Adipose tissue (tissue), 3 donors: Measurements from ENCODE around the gene ZNF100. TPM values are rescaled to one million over a fixed set of nuclear protein-coding genes. Genes with fewer than 3 reads are reported as not detected.
"Not testable (repeated sequence)": the region's sequence is repeated elsewhere in the genome, so short reads cannot be mapped to it uniquely, and the experiment has no call there.

Experiments used
- H3K27ac ChIP-seq: one replicate; pipeline ENCODE4 v1.5.1; 2013; ENCODE audit warnings: low read depth, low read length
- WGBS, 3 donors: extraction: QIAGEN DNeasy Blood & Tissue Kit; methylation state at CpG; one replicate each; pipeline ENCODE4 v1.1.7; 2013; 5-methylcytosine and 5-hydroxymethylcytosine counted together
- polyA plus RNA-seq, 3 donors: library from polyadenylated mRNA; stranded (reverse); fragments of 200-250 nt; gene quantifications; one replicate each; pipeline ENCODE4 v1.2.3, GENCODE V29; 2013
- donor health status: healthy with polysubstance abuse.
- donor health status: Bipolar disorder and iron deficiency.
- donor health status: healthy.

Gene ZNF100
- 1 to 10 TPM; 1.4 to 1.9 (median 1.5) TPM for polyA plus RNA-seq

DNA sequence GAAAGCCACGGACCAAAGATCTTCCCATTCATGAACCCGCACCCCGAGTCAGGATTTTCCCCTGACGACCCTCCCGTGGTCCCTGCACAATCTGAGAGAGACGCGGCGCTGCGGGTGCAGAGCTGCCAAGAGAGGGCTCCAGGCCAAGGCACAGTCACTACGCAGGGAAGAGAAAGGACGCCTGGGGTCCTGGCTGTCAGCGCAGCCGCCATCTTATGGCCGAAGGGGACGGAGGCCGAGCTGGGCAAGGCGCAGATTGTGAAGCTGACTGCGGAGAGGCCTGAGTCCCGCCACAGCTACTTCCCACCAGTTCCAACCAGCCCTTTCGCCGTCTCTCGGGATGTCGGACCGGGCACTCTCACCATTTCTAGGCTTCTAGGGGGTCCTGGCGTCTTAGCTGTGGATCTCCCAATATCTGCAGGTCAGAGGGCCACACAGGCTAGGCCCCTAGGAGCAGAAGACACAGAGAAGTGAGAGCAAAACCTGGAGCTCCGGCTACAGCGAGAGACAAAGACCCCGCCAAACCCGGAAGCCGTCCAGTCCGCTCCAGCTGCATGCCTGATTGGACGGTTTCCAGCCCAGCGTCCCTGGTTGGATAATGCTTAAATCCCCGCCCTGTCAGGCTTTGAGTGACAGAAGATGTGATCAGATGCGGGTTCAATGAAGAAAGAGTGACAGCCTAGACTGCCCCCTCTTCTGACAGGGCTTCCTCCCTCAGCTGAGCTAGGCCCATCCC is at the start of gene ZNF100:
Gene ZNF100, minus strand, starts transcription at position 515 of the 736 bp plus-strand sequence. Its CDS starts 150 bp downstream, at position 365.
- H3K27ac ChIP-seq: no peak within 1 kb of the TSS
- WGBS, 3 donors: 0 to 1% (median 0%) methylated on average over 34 to 35 of the region's 35 CpGs

DNA sequence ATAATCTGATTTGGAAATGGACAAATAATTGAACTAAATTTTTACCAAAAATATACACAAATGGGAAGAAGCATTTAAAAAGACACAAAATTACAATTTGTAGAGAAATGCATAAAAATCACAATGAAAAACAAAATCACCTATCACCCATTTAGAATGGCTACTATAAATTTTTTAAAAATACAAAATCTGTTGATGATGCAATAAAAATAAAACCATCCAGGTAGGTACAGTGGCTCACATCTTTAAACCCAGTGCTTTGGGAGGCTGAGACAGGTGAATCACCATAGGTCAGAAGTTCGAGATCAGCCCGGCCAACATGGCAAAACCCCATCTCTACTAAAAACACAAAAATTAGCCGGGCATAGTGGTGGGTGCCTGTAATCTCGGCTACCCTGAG is 45.1 kb upstream of the ZNF100 start:
- 98 to 99% (median 99%) methylated on average over 4 of the region's 4 CpGs for WGBS, 3 donors
- H3K27ac ChIP-seq: no peak overlapping the region

DNA sequence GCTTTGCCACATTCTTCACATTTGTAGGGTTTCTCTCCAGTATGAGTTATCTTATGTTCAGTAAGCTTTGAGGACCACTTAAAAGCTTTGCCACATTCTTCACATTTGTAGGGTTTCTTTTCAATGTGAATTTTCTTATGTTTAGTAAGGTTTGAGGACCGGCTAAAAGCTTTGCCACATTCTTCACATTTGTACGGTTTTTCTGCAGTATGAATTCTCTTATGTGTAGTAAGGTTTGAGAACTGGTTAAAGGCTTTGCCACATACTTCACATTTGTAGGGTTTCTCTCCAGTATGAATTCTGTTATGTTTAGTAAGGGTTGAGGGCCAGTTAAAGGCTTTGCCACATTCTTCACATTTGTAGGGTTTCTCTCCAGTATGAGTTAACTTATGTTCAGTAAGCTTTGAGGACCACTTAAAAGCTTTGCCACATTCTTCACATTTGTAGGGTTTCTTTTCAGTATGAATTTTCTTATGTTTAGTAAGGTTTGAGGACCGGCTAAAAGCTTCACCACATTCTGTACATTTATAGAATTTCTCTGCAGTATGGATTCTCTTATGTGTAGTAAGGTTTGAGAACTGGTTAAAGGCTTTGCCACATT is 41.1 kb upstream of the ZNF100 start:
- 98 to 100% (median 100%) methylated on average over 3 of the region's 3 CpGs for WGBS, 3 donors
- not testable (repeated sequence) for H3K27ac ChIP-seq

DNA sequence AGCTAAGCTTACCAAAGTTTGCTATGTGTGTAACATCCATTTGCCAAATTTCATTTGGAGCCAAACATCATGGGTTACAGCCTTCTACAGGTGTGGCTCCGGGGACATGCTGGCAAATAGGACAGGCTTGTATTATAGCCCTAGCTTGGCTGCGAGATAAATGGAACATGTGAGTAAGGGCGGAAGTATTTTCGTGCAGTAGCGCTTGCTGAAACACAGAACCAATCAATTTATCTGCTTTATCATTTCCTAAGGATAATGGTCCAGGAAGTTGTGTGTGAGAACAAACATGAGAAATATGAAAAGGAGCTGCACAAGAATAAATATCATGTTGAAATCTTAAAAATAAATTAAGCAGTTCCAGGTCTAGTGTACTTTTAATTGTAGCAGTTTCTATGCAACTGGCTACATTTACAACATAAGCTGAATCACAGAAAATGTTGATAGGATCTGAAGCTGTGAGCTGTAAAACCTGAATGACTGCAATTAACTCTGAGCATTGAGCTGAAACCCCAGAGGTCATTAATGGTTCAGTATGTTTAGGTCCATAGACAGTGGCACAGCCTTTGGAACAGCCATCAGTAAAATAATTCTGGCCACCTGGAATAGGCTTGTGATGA is 22.2 kb upstream of the ZNF100 start:
- 71 to 83% (median 71%) methylated on average over 5 of the region's 5 CpGs for WGBS, 3 donors

DNA sequence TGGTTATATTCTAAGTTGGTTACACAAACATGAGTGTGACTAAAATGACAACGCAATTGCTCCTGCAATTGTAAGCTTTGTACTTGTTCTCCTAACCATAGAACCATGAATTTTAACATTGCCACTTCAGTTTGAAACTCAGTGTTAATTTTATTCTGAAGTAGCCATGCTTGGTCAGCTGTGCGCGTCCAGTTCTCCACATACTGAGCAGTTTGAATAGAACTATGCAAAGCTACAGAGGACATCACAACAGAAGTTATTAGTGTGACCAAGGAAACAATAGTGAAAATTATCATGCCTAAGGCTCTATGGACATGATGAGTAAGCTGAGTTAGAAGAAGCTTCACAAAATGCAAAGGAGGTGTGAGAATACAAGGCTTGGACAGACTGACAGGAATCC is 19.6 kb upstream of the ZNF100 start:
- 92 to 96% (median 96%) methylated on average over 3 of the region's 3 CpGs for WGBS, 3 donors

More for the DNA sequence above, 22.2 kb upstream of the ZNF100 start:
- H3K27ac ChIP-seq: no peak overlapping the region

DNA sequence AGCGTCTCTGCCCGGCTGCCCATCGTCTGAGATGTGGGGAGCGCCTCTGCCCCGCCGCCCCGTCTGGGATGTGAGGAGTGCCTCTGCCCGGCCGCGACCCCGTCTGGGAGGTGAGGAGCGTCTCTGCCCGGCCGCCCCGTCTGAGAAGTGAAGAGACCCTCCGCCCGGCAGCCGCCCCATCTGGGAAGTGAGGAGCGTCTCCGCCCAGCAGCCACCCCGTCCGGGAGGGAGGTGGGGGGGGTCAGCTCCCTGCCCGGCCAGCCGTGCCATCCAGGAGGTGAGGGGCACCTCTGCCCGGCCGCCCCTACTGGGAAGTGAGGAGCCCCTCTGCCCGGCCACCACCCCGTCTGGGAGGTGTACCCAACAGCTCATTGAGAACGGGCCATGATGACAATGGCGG is 8.4 kb upstream of the ZNF100 start:
- 93 to 99% (median 94%) methylated on average over 9 to 21 of the region's 30 CpGs for WGBS, 3 donors
- not testable (repeated sequence) for H3K27ac ChIP-seq

More for the DNA sequence above, 19.6 kb upstream of the ZNF100 start:
- H3K27ac ChIP-seq: no peak overlapping the region

DNA sequence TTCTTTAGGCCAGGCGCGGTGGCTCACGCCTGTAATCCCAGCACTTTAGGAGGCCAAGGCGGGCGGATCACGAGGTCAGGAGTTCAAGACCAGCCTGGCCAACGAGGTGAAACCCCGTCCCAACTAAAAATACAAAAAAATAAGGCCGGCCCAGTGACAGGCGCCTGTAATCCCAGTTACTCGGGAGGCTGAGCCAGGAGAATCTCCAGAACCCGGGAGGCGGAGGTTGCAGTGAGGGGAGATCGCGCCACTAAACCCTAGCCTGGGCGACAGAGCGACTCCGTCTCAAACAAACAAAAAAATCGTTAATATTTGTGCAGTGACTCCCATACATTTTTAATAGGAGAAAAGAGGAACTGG is 694 bp downstream of the ZNF100 start:
- 1 to 2% (median 1%) methylated on average over 19 of the region's 19 CpGs for WGBS, 3 donors
- H3K27ac ChIP-seq: not testable (repeated sequence)

DNA sequence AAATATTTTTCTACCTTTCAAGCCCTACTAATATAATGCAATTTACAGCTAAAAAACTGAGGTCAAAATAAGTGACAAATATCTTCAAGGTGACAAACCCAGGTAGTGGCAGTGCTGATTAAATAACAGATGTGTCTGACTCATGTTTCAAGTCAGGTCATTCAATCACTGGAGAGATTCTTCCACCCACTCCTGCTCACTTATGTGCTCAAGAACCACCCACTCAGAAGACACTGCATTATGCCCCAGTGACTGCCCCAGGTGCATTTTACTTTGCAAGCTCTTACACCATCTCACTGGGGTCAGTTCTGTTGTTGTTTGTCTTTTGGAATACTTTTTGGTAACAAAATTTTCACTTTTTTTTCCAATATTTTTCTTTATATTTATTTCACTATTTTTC is 2.2 kb downstream of the ZNF100 start:
- H3K27ac ChIP-seq: no peak overlapping the region

DNA sequence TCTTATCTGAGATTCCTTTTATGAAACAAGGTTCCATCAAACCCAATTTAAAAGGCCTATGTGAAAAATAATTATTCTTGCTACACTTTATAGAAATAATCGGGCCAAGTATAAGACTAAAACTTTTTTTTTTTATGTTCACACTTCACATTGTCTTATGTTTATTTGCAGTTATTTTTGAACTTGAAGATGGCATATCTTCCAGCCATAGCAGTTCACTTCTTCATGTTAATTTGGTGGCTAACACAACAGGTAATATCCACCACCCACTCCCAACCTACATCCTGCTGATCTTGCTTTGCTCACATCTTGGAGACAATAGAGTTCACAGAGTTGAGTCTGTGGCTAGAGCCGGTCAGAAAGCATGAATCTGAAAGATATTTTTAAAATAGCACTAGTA is 5.8 kb downstream of the ZNF100 start:
- H3K27ac ChIP-seq: not testable (repeated sequence)
- WGBS, 3 donors: 47 to 98% (median 71%) methylated on average over 2 of the region's 2 CpGs

DNA sequence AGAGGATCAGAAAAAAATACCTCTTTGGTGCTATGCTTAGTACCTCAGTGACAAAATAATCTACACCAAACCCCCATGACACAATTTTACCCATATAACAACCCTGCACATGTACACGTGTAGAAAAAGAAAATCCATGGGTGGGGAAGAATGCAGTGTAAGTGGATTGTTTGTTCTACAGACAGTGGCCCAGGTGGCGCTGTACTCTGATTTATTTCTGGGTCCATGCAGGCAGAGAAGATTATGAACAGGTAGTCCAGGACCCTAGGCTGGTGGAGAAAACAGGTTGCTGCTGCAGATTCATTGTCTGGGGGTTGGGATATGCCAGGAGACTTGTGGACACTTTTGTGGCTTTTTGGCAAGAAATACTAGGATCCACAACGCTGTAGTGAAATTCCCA is 9.1 kb downstream of the ZNF100 start:
- no peak overlapping the region for H3K27ac ChIP-seq
- WGBS, 3 donors: 90 to 95% (median 94%) methylated on average over 3 of the region's 3 CpGs

DNA sequence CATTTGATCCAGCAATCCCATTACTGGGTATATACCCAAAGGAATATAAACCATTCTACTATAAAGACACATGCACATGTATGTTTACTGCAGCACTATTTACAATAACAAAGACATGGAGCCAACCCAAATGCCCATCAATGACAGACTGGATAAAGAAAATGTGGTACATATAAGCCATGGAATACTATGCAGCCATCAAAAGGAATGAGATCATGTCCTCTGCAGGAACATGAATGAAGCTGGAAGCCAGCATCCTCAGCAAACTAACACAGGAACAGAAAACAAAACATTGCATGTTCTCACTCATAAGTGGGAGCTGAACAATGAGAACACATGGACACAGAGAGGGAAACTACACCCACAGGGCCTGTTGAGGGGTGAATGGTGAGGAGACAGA is 11.8 kb downstream of the ZNF100 start:
- H3K27ac ChIP-seq: not testable (repeated sequence)

DNA sequence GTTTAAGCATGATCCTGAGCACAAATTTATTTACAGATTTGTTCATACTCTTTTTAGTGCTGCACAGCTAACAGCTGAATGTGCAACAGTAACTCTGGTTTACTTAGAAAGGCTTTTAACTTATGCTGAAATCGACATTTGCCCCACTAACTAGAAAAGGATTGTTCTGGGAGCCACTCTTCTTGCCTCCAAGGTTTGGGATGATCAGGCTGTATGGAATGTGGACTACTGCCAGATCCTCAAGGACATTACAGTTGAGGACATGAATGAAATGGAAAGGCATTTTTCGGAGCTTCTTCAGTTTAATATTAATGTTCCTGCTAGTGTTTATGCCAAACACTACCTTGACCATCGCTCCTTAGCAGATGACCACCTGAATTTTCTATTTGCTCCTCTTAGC is 16.0 kb downstream of the ZNF100 start:
- no peak overlapping the region for H3K27ac ChIP-seq
- 79 to 94% (median 91%) methylated on average over 3 of the region's 3 CpGs for WGBS, 3 donors

DNA sequence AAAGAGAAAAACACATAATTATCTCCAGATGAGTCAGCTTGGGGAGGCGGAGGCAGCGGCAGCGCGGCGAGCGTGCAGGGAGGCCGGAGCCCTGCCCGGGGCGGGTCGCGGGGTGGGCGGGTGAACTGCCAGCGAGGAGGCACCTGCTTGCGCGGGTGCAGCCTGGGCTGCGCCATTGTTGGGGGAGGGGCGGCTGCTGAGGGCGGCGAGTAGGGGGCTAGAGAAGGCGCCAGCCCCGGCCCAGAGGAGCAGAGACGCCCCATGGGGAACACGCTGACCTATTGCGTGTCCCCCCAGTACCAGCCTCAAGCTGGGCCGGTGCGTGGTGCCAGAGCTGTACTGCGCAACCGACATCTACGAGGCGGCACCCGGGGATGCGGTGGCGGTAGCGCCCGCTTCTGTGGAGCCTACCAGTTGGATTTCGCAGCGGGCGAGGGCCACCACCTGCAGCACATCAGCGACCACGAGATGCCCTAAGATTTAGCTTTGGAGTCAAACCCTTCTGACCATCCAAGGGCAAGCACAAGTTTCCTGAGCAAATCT is 16.7 kb downstream of the ZNF100 start:
- WGBS, 3 donors: 91 to 99% (median 98%) methylated on average over 38 to 40 of the region's 40 CpGs
- H3K27ac ChIP-seq: no peak overlapping the region

DNA sequence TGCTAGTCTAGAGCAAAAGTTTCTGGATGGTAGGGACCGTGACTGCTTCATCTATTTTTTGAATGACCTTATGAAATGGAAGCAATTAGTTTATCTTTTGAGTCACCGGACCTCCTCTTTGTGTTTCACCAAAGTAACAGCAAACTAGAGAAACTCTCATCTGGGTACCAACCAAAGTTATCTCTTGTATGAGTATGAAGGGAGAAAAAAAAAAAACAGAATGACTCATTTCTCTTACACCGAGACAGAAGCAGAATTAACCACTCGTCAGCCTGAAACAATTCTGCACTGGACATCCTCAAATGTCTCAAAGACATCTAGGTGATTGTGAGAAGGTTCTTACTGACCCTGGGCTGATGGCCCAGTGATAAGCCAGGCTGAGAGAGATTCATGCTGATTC is 18.3 kb downstream of the ZNF100 start:
- WGBS, 3 donors: 73 to 85% (median 78%) methylated on average over 4 of the region's 4 CpGs
- no peak overlapping the region for H3K27ac ChIP-seq

DNA sequence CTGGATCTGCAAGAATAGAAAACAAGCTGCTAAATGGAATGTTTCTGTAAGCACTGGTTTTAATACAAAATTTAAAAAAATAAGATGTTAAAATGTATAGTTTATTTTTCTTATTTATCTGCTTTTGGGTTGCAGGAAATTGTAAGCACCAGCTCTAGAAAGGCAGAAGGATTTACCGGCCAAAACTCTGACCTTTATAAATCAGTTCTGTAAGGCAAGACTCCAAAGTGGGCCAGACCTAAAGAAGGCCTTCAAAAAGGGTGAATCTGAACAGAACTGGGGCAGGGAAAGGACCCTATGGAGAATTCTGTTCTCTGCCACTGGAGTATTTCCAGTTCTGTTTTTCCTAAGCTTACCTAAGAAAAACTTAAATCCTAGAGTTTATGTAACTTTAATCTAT is 19.3 kb downstream of the ZNF100 start:
- WGBS, 3 donors: 64 to 73% (median 65%) methylated on average over 1 of the region's 1 CpG
- no peak overlapping the region for H3K27ac ChIP-seq

DNA sequence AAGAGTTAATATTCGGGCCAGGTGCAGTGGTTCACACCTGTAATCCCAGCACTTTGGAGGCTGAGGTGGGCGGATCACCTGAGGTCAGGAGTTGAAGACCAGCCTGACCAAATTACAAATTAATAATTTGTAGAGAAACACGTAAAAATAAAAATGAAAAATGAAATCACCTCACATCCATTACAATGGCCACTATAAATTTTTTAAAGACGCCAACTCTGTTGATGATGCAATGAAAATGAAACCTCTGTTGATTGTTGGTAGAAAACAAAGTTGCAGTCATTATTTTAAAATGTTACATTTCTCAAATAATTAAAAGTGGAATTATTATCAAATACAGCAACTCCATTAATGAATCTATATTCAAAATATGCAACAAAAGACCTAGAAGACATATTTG is 26.8 kb downstream of the ZNF100 start:
- WGBS, 3 donors: 81 to 98% (median 97%) methylated on average over 4 of the region's 4 CpGs
- H3K27ac ChIP-seq: no peak overlapping the region

DNA sequence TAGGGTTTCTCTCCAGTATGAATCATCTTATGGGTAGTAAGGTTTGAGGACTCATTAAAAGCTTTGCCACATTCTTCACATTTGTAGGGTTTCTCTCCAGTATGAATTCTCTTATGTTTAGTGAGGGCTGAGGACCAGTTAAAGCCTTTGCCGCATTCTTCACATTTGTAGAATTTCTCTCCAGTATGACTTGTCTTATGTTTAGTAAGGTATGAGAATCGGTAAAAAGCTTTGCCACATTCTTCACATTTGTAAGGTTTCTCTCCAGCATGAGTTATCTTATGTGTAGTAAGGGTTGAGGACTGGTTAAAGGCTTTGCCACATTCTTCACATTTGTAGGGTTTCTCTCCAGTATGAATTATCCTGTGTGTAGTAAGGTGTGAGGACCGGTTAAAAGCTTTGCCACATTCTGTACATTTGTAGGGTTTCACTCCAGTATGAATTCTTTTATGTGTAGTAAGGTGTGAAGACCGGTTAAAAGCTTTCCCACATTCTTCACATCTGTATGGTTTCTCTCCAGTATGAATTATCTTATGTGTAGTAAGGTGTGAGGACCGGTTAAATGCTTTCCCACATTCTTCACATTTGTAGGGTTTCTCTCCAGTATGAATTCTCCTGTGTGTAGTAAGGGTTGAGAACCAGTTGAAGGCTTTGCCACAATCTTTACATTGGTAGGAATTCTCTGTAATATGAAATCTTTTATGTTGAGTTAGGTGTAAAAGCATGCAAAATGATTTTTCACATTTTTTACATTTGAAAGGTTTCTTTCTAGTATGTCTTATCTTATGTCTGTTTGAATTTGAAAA is 40.2 kb downstream of the ZNF100 start:
- not testable (repeated sequence) for H3K27ac ChIP-seq
- whole genome bisulfite sequencing, 3 donors: 97 to 98% (median 98%) methylated on average over 5 of the region's 5 CpGs

DNA sequence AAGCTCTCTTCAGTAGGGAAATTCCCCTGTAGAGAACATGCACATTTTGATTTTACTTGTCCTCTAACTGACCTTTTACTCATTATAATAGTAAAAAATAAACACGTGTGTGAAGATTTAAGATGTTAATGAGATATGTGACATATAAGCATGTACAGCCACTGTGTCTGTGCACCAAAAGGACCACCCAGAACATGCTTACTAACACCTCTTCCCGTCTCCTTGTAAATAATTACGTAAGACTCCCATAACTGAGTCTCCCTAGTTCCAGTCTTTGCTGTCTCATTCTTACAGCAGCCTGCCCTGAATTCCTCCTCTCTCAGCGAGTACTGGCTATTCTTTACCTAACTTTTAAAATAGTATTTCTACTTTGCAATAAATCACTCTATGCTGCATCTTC is 53.6 kb downstream of the ZNF100 start:
- WGBS, 3 donors: 74 to 87% (median 83%) methylated on average over 4 of the region's 4 CpGs
- H3K27ac ChIP-seq: no peak overlapping the region

DNA sequence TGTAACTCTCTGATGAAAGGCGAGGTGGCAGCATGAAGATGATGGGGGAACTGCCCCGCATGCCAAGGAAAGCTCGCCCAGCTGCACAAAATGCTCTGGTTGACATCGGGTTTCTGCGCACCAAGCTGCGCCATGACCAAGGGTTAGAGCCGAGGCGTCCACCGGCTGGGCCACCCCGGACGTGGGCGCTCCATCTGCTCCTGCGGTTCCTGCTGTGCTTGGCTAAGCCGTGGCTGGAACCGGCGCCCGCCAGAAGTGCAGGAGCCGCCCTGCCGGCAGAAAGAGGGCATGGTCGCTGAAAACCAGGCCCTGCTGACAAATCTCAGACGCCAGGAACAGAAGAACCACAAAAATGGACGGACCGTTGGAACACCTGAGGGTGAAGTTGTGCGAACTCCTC is 57.9 kb downstream of the ZNF100 start:
- WGBS, 3 donors: 89 to 94% (median 91%) methylated on average over 24 of the region's 24 CpGs
- no peak overlapping the region for H3K27ac ChIP-seq
